Neural cell (in vitro differentiated cells): ENCODE measurements around the gene SNAI1. TPM values are rescaled to one million over a fixed set of nuclear protein-coding genes. Genes with fewer than 3 reads are reported as not detected.

Source experiments
- H2AFZ ChIP-seq: fragments of 200-600, 300-800 bp; sonication (generic), shearing (Covaris generic); 2 replicates; pipeline ENCODE4 v1.6.0; 2014; ENCODE audit warnings: low read depth, mild to moderate bottlenecking, antibody characterized with exemption, low read length, moderate library complexity
- H3F3A ChIP-seq: fragments of 200-600 bp; shearing (Covaris generic); 2 replicates; pipeline ENCODE4 v1.6.1; 2016; ENCODE audit warnings: mild to moderate bottlenecking, moderate library complexity, mixed read lengths, antibody characterized with exemption, low read length; ENCODE audit not compliant: insufficient read depth, poor library complexity, severe bottlenecking
- H3K27ac ChIP-seq: fragments of 200-600, 300-800 bp; sonication (generic), shearing (Covaris generic); 2 replicates; pipeline ENCODE4 v1.5.1; 2014; ENCODE audit warnings: mild to moderate bottlenecking, low read length, moderate library complexity
- H3K27me3 ChIP-seq: fragments of 300-800, 200-600 bp; sonication (generic), shearing (Covaris generic); 2 replicates; pipeline ENCODE4 v1.6.0; 2014; ENCODE audit warnings: mild to moderate bottlenecking, low read depth, low read length, moderate library complexity; ENCODE audit not compliant: insufficient read depth
- H3K36me3 ChIP-seq: fragments of 300-800, 200-600 bp; sonication (generic), shearing (Covaris generic); 2 replicates; pipeline ENCODE4 v1.5.1; 2014; ENCODE audit warnings: mild to moderate bottlenecking, antibody characterized with exemption, low read length, moderate library complexity; ENCODE audit not compliant: insufficient read depth
- H3K4me2 ChIP-seq: fragments of 300-800, 200-600 bp; sonication (generic), shearing (Covaris generic); 2 replicates; pipeline ENCODE4 v1.6.0; 2014; ENCODE audit warnings: mild to moderate bottlenecking, low read length
- H3K4me3 ChIP-seq: fragments of 300-800, 200-600 bp; sonication (generic), shearing (Covaris generic); 2 replicates; pipeline ENCODE4 v1.5.1; 2014; ENCODE audit warnings: mild to moderate bottlenecking, low read length, moderate library complexity
- H3K79me2 ChIP-seq: fragments of 200-600 bp; shearing (Covaris generic); replicated peaks from 2 replicates; pipeline ENCODE4 v1.6.0; 2014; ENCODE audit warnings: mild to moderate bottlenecking, low read length, moderate library complexity; ENCODE audit not compliant: insufficient read depth
- H3K9ac ChIP-seq: fragments of 300-800, 200-600 bp; sonication (generic), shearing (Covaris generic); 2 replicates; pipeline ENCODE4 v1.6.1; 2016; ENCODE audit warnings: mild to moderate bottlenecking, low read length, mixed read lengths
- H3K9me2 ChIP-seq: fragments of 200-600 bp; shearing (Covaris generic); 2 replicates; pipeline ENCODE4 v1.6.1; 2016; ENCODE audit warnings: mild to moderate bottlenecking, low read length, mixed read lengths; ENCODE audit not compliant: insufficient read depth
- H3K9me3 ChIP-seq: fragments of 200-600, 300-800 bp; sonication (generic), shearing (Covaris generic); 2 replicates; pipeline ENCODE4 v1.6.1; 2016; ENCODE audit warnings: mild to moderate bottlenecking, mixed run types, low read length, moderate library complexity, mixed read lengths
- H4K20me1 ChIP-seq: fragments of 200-600 bp; shearing (Covaris generic); 2 replicates; pipeline ENCODE4 v1.6.1; 2016; ENCODE audit warnings: mild to moderate bottlenecking, mixed run types; ENCODE audit not compliant: insufficient read depth
- EP300 ChIP-seq: fragments of 450-650 bp; conservative IDR thresholded peaks from 2 replicates; pipeline ENCODE4 v1.6.1; 2014; ENCODE audit warnings: antibody characterized with exemption, mild to moderate bottlenecking, moderate library complexity; ENCODE audit not compliant: poor library complexity, severe bottlenecking
- EZH2 ChIP-seq: fragments of 200-600, 300-800 bp; shearing (Covaris generic), sonication (generic); IDR thresholded peaks from 2 replicates; pipeline ENCODE4 v1.6.1; 2014; ENCODE audit warnings: antibody characterized with exemption, low read length, borderline replicate concordance, mild to moderate bottlenecking; ENCODE audit not compliant: insufficient read depth, poor library complexity, severe bottlenecking
- MXI1 ChIP-seq: fragments of 450-650 bp; conservative IDR thresholded peaks from 2 replicates; pipeline ENCODE4 v1.6.1; 2014; ENCODE audit warnings: antibody characterized with exemption, mild to moderate bottlenecking; ENCODE audit not compliant: poor library complexity, severe bottlenecking
- POLR2AphosphoS5 ChIP-seq: IDR thresholded peaks from 2 replicates; pipeline ENCODE4 v1.6.1; 2012
- RAD21 ChIP-seq: fragments of 450-650 bp; conservative IDR thresholded peaks from 2 replicates; pipeline ENCODE4 v1.6.1; 2014; ENCODE audit warnings: antibody characterized with exemption, mild to moderate bottlenecking, moderate library complexity
- SMC3 ChIP-seq: fragments of 450-650 bp; conservative IDR thresholded peaks from 2 replicates; pipeline ENCODE4 v1.6.1; 2014; ENCODE audit warnings: antibody characterized with exemption, mild to moderate bottlenecking, moderate library complexity; ENCODE audit not compliant: poor library complexity
- TAF1 ChIP-seq: IDR thresholded peaks from 2 replicates; pipeline ENCODE4 v1.6.1; 2012; ENCODE audit warnings: low read depth
- polyA plus RNA-seq: library from polyadenylated mRNA; depleted of rRNA; stranded (reverse); fragments of >200 nt; gene quantifications from 2 replicates; pipeline ENCODE4 v1.2.3, GENCODE V29; 2014
- small RNA-seq, 3 experiments: library from RNA; depleted of rRNA; stranded (forward); fragments of <200 nt; gene quantifications; one replicate each; pipeline ENCODE3, GENCODE V24; 2012
- TF ChIP-seq, protein P1 (sequence below): fragments of 450-650 bp; IDR thresholded peaks from 2 replicates; pipeline ENCODE4 v1.5.1; 2014; ENCODE audit warnings: antibody characterized with exemption, mild to moderate bottlenecking, moderate library complexity; ENCODE audit not compliant: poor library complexity, severe bottlenecking
- TF ChIP-seq, protein P2 (sequence below): IDR thresholded peaks from 2 replicates; pipeline ENCODE4 v1.6.1; 2012; ENCODE audit warnings: borderline replicate concordance

SNAI1 gene
- polyA plus RNA-seq, 1 donor from 2014 or later, result 0.31 TPM

- no peaks in the 10 kb centered on the region for H3K9me3 ChIP-seq
- no peaks in the 10 kb centered on the region for H3K36me3 ChIP-seq
- H2AFZ ChIP-seq, result no peak overlapping the region
- H3K4me2 ChIP-seq, result no peak overlapping the region
- no peak overlapping the region for H3K4me3 ChIP-seq
- TF ChIP-seq, protein P1, sequence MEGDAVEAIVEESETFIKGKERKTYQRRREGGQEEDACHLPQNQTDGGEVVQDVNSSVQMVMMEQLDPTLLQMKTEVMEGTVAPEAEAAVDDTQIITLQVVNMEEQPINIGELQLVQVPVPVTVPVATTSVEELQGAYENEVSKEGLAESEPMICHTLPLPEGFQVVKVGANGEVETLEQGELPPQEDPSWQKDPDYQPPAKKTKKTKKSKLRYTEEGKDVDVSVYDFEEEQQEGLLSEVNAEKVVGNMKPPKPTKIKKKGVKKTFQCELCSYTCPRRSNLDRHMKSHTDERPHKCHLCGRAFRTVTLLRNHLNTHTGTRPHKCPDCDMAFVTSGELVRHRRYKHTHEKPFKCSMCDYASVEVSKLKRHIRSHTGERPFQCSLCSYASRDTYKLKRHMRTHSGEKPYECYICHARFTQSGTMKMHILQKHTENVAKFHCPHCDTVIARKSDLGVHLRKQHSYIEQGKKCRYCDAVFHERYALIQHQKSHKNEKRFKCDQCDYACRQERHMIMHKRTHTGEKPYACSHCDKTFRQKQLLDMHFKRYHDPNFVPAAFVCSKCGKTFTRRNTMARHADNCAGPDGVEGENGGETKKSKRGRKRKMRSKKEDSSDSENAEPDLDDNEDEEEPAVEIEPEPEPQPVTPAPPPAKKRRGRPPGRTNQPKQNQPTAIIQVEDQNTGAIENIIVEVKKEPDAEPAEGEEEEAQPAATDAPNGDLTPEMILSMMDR, result no peak
- H3F3A ChIP-seq, result no peaks in the 10 kb centered on the region
- no peaks in the 10 kb centered on the region for H3K9me2 ChIP-seq
- no peaks in the 10 kb centered on the region for H3K27me3 ChIP-seq
- H3K9ac ChIP-seq, result no peak overlapping the region
- no peaks in the 10 kb centered on the region for H4K20me1 ChIP-seq
- H3K79me2 ChIP-seq, result no peaks in the 10 kb centered on the region
- H3K27ac ChIP-seq, result no peak overlapping the region
Measured at GRCh38 chr20:50037575-50037974, 54.8 kb downstream of the SNAI1 start.

DNA sequence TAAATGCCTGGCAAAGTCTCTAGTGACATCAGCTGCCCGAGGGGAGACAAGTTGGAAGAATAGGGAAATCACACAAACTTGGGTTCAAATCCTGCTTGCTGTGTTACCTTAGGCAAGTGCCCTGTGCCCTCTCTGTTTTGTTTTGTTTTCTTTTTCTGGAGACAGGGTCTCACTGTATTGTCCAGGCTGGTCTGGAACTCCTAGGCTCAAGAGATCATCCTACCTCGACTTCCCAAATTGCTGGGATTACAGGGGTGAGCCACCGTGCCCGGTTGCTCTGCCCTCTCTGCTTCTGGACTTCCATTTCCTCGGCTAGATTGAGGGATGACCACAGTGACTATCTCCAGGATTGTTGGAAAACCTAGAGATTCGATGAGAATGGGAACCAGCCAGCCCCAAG, 55.4 kb downstream of the SNAI1 start:
- H3K4me3 ChIP-seq, result no peak overlapping the region
- H3F3A ChIP-seq, result no peaks in the 10 kb centered on the region
- no peaks in the 10 kb centered on the region for H4K20me1 ChIP-seq
- no peaks in the 10 kb centered on the region for H3K9me2 ChIP-seq
- TF ChIP-seq POLR2AphosphoS5 (no peak), RAD21 (no peak), TAF1 (no peak), EZH2 (no peak), EP300 (no peak), MXI1 (no peak), SMC3 (no peak)
- TF ChIP-seq, protein P2, sequence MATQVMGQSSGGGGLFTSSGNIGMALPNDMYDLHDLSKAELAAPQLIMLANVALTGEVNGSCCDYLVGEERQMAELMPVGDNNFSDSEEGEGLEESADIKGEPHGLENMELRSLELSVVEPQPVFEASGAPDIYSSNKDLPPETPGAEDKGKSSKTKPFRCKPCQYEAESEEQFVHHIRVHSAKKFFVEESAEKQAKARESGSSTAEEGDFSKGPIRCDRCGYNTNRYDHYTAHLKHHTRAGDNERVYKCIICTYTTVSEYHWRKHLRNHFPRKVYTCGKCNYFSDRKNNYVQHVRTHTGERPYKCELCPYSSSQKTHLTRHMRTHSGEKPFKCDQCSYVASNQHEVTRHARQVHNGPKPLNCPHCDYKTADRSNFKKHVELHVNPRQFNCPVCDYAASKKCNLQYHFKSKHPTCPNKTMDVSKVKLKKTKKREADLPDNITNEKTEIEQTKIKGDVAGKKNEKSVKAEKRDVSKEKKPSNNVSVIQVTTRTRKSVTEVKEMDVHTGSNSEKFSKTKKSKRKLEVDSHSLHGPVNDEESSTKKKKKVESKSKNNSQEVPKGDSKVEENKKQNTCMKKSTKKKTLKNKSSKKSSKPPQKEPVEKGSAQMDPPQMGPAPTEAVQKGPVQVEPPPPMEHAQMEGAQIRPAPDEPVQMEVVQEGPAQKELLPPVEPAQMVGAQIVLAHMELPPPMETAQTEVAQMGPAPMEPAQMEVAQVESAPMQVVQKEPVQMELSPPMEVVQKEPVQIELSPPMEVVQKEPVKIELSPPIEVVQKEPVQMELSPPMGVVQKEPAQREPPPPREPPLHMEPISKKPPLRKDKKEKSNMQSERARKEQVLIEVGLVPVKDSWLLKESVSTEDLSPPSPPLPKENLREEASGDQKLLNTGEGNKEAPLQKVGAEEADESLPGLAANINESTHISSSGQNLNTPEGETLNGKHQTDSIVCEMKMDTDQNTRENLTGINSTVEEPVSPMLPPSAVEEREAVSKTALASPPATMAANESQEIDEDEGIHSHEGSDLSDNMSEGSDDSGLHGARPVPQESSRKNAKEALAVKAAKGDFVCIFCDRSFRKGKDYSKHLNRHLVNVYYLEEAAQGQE, result no peak
- TF ChIP-seq, protein P1, result no peak
- no peaks in the 10 kb centered on the region for H3K36me3 ChIP-seq
- H3K79me2 ChIP-seq, result no peaks in the 10 kb centered on the region
- H3K9me3 ChIP-seq, result no peaks in the 10 kb centered on the region
- no peak overlapping the region for H2AFZ ChIP-seq
- H3K27me3 ChIP-seq, result no peaks in the 10 kb centered on the region
- no peak overlapping the region for H3K27ac ChIP-seq
- no peak overlapping the region for H3K4me2 ChIP-seq
- H3K9ac ChIP-seq, result no peak overlapping the region

Small RNA genes within 50 kb of the gene (small RNA-seq; reads per million reads assigned to genes)
- gene RF00017, result 0 reads per million in 3 experiments
- gene RNU6-147P, result 0 reads per million in 3 experiments

Other genes starting within 250 kb of the SNAI1 start
- 6.7 and 7.3 TPM in 2 replicates for gene SLC9A8, start 170.2 kb upstream of the SNAI1 start, polyA plus RNA-seq
- 1.7 and 1.9 TPM in 2 replicates for gene SPATA2, start 67.5 kb upstream of the SNAI1 start, polyA plus RNA-seq
- 109 and 129 TPM in 2 replicates for gene RNF114, start 46.6 kb upstream of the SNAI1 start, polyA plus RNA-seq
- gene UBE2V1, start 130.2 kb downstream of the SNAI1 start, polyA plus RNA-seq, result 34.4 and 44.2 TPM in 2 replicates
- gene PEDS1, start 170.7 kb downstream of the SNAI1 start, polyA plus RNA-seq, result 10.0 and 16.5 TPM in 2 replicates
- gene CEBPB, start 207.8 kb downstream of the SNAI1 start, polyA plus RNA-seq, result 0.59 and 0.94 TPM in 2 replicates